DMS114 treated with DMSO at 0.1 percent for 48 hours (cell line): ENCODE results near the gene DDX46.
"Not testable (repeated sequence)": the region's sequence is repeated elsewhere in the genome, so short reads cannot be mapped to it uniquely, and the experiment has no call there.

Experiments used
- DNase-seq: peaks from one replicate; lab custom pipeline; 2025; ENCODE audit not compliant: unreplicated experiment; lab: John Stamatoyannopoulos, UW

DDX46 gene

GRCh38 chr5:134784946-134785620 lies 26.5 kb downstream of the DDX46 start:
- DNase-seq: no peak

GRCh38 chr5:134787692-134788091 lies 29.1 kb downstream of the DDX46 start:
- no peak for DNase-seq

- no peak for DNase-seq
Observed at GRCh38 chr5:134791580-134791979, 33.0 kb downstream of the DDX46 start.

GRCh38 chr5:134792286-134792685 lies 33.7 kb downstream of the DDX46 start:
- DNase-seq: no peak

- no peak for DNase-seq
Observed at GRCh38 chr5:134793111-134793510, 34.5 kb downstream of the DDX46 start.

- no peak for DNase-seq
Observed at GRCh38 chr5:134794082-134794481, 35.5 kb downstream of the DDX46 start.

GRCh38 chr5:134794819-134795218 lies 36.2 kb downstream of the DDX46 start:
- DNase-seq: no peak

GRCh38 chr5:134798468-134798867 lies 39.9 kb downstream of the DDX46 start:
- no peak for DNase-seq

- DNase-seq: no peak
Observed at GRCh38 chr5:134803821-134804220, 45.2 kb downstream of the DDX46 start.

- no peak for DNase-seq
Observed at GRCh38 chr5:134813407-134813806, 54.8 kb downstream of the DDX46 start.

- DNase-seq: no peak
Observed at GRCh38 chr5:134813827-134814226, 55.2 kb downstream of the DDX46 start.

- no peak for DNase-seq
Observed at GRCh38 chr5:134817006-134817405, 58.4 kb downstream of the DDX46 start.

- no peak for DNase-seq
Observed at GRCh38 chr5:134818776-134819175, 60.2 kb downstream of the DDX46 start.

GRCh38 chr5:134819407-134819963 lies 60.9 kb downstream of the DDX46 start:
- no peak for DNase-seq

GRCh38 chr5:134821841-134822240 lies 63.3 kb downstream of the DDX46 start:
- DNase-seq: no peak

GRCh38 chr5:134824681-134825080 lies 66.1 kb downstream of the DDX46 start:
- no peak for DNase-seq

- DNase-seq: no peak
Observed at GRCh38 chr5:134825212-134825611, 66.6 kb downstream of the DDX46 start.

GRCh38 chr5:134833340-134834032 lies 74.9 kb downstream of the DDX46 start:
- DNase-seq: no peak

- DNase-seq: no peak
Observed at GRCh38 chr5:134835623-134836022, 77.0 kb downstream of the DDX46 start.

GRCh38 chr5:134837530-134838181 lies 79.1 kb downstream of the DDX46 start:
- DNase-seq: no peak

- not testable (repeated sequence) for DNase-seq
Observed at GRCh38 chr5:134838361-134838760, 79.8 kb downstream of the DDX46 start.

GRCh38 chr5:134840811-134841210 lies 82.2 kb downstream of the DDX46 start:
- DNase-seq: no peak
